Glutamatergic neuron (in vitro differentiated cells): ENCODE results near the gene EDA. TPM values are rescaled to one million over a fixed set of nuclear protein-coding genes. Genes with fewer than 3 reads are reported as not detected.
"Not testable (repeated sequence)": the region's sequence is repeated elsewhere in the genome, so short reads cannot be mapped to it uniquely, and the experiment has no call there.

ENCODE experiments used
- DNase-seq: peaks from one replicate; pipeline ENCODE4 v3.0.0; 2022
- H3K27ac Mint-ChIP-seq: one replicate; pipeline ENCODE4 v1.8.0; 2020; ENCODE audit warnings: mild to moderate bottlenecking, mixed read lengths, inconsistent platforms; ENCODE audit not compliant: unreplicated experiment
- H3K27me3 Mint-ChIP-seq: one replicate; pipeline ENCODE4 v1.8.0; 2020; ENCODE audit warnings: mild to moderate bottlenecking, moderate library complexity, mixed read lengths, inconsistent platforms; ENCODE audit not compliant: unreplicated experiment
- H3K36me3 Mint-ChIP-seq: one replicate; pipeline ENCODE4 v1.8.0; 2020; ENCODE audit warnings: mild to moderate bottlenecking, mixed read lengths, inconsistent platforms; ENCODE audit not compliant: unreplicated experiment
- H3K4me1 Mint-ChIP-seq: one replicate; pipeline ENCODE4 v1.8.0; 2020; ENCODE audit warnings: mild to moderate bottlenecking, low read depth, mixed read lengths, inconsistent platforms; ENCODE audit not compliant: unreplicated experiment
- H3K4me3 Mint-ChIP-seq: one replicate; pipeline ENCODE4 v1.8.0; 2020; ENCODE audit warnings: mild to moderate bottlenecking, mixed read lengths, inconsistent platforms; ENCODE audit not compliant: unreplicated experiment
- H3K9me3 Mint-ChIP-seq: one replicate; pipeline ENCODE4 v1.8.0; 2020; ENCODE audit warnings: mild to moderate bottlenecking, moderate library complexity, mixed read lengths, inconsistent platforms; ENCODE audit not compliant: unreplicated experiment
- total RNA-seq: library from RNA; stranded (reverse); fragmentation: NEBNext Ultra II Directional; extraction: Animal tissue kit (Norgen Biotek cat#: 25700); gene quantifications from one replicate; pipeline ENCODE4 v1.2.1, GENCODE V29; 2021; ENCODE audit not compliant: unreplicated experiment
- TF ChIP-seq, protein P1 (sequence below): fragments of 200-600 bp; sonication (generic); IDR thresholded peaks from one replicate; pipeline ENCODE4 v1.5.0; 2021; ENCODE audit not compliant: partially characterized antibody, unreplicated experiment

The EDA gene
- total RNA-seq, 1 donor from 2014 or later, result 1.7 TPM

DNA sequence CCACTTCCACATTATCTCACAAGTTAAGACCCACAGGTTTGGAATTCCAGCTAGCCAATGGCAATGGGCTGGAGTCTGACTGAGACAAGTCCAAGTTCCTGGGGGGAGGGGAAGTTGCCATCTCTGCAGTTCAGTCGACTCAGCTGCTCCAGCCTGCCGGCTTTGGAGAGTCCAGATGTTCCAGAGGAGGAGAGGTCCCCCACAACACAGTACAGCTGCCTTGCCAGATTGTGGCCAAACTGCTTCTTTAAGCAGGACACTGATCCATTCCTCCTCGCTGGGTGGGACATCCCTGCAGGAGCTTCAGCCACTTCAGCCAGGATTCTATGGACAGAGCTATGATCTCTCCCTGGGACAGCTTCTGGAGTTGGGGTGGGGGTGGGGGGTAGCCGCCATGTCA lies 199.2 kb downstream of the EDA start:
- TF ChIP-seq, protein P1, sequence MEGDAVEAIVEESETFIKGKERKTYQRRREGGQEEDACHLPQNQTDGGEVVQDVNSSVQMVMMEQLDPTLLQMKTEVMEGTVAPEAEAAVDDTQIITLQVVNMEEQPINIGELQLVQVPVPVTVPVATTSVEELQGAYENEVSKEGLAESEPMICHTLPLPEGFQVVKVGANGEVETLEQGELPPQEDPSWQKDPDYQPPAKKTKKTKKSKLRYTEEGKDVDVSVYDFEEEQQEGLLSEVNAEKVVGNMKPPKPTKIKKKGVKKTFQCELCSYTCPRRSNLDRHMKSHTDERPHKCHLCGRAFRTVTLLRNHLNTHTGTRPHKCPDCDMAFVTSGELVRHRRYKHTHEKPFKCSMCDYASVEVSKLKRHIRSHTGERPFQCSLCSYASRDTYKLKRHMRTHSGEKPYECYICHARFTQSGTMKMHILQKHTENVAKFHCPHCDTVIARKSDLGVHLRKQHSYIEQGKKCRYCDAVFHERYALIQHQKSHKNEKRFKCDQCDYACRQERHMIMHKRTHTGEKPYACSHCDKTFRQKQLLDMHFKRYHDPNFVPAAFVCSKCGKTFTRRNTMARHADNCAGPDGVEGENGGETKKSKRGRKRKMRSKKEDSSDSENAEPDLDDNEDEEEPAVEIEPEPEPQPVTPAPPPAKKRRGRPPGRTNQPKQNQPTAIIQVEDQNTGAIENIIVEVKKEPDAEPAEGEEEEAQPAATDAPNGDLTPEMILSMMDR, result no peak
- H3K27ac Mint-ChIP-seq, result no peak overlapping the region
- peaks cover 4% of the 10 kb centered on the region for H3K9me3 Mint-ChIP-seq
- DNase-seq, result no peak
- no peak overlapping the region for H3K4me3 Mint-ChIP-seq
- H3K4me1 Mint-ChIP-seq, result peaks cover 8% of the 10 kb centered on the region
- no peaks in the 10 kb centered on the region for H3K27me3 Mint-ChIP-seq
- no peaks in the 10 kb centered on the region for H3K36me3 Mint-ChIP-seq

DNA sequence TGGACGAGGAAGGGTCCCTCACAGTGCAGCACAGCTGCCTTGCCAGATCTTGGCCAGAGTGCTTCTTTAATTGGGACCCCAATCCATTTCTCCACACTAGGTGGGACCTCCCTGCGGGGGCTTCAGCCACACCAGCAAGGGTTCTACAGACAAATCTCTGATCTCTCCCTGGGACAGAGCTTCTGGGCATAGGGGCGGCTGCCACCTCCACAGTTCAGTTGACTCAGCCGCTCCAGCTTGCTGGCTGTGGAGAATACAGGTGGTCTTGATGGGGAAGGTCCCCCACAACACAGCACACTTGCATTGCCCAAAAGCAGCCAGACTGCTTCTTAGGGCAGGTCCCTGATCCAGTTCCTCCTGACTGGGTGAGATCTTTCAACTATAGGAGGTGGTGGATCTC lies 199.6 kb downstream of the EDA start:
- no peaks in the 10 kb centered on the region for H3K36me3 Mint-ChIP-seq
- H3K4me1 Mint-ChIP-seq, result peaks cover 8% of the 10 kb centered on the region
- no peak overlapping the region for H3K27ac Mint-ChIP-seq
- H3K27me3 Mint-ChIP-seq, result no peaks in the 10 kb centered on the region
- TF ChIP-seq, protein P1, result no peak
- H3K4me3 Mint-ChIP-seq, result no peak overlapping the region
- peaks cover 4% of the 10 kb centered on the region for H3K9me3 Mint-ChIP-seq
- DNase-seq, result no peak

DNA sequence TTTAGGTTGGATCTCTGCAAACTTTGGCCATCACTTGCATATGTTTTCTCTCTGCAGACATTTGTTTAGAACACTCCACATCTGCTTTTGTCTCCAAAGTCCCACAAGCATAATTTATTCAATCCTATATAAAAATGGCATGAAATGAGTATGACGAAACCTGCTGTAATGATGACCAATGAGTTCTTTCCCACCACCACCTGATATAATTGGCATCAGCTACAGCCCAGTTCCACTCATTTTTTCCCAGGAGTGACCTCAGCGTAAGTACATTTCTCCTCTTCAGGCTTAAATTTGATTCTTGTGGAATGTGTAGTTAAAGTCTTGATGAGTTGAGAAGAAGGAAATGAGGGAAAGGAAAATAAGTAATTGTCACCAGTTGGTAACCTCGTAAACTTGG lies 228.7 kb downstream of the EDA start:
- H3K9me3 Mint-ChIP-seq, result no peaks in the 10 kb centered on the region
- TF ChIP-seq, protein P1, result no peak

DNA sequence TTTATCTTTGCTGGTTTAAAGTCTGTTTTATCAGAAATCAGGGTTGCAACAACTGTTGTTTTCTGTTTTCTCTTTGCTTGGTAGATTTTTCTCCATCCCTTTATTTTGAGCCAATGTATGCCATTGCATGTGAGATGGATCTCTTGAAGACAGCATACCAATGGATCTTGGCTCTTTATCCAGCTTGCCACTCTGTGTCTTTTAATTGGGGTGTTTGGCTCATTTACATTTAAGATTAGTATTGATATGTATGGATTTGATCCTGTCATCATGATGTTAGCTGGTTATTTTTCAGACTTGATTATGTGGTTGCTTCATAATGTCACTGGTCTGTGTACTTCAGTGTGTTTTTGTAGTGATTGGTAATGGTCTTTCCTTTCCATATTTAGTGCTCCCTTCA lies 244.1 kb downstream of the EDA start:
- H3K27ac Mint-ChIP-seq, DNase-seq, H3K9me3 Mint-ChIP-seq, H3K4me1 Mint-ChIP-seq, H3K4me3 Mint-ChIP-seq, H3K27me3 Mint-ChIP-seq: not testable (repeated sequence)
- H3K36me3 Mint-ChIP-seq, result peaks cover 17% of the 10 kb centered on the region

More for the DNA sequence above, 228.7 kb downstream of the EDA start:
- Mint-ChIP-seq H3K27me3 (no peaks in the 10 kb centered on the region), H3K4me3 (no peak overlapping the region), H3K27ac (no peak overlapping the region), H3K36me3 (no peaks in the 10 kb centered on the region), H3K4me1 (no peaks in the 10 kb centered on the region)
- DNase-seq, result no peak

DNA sequence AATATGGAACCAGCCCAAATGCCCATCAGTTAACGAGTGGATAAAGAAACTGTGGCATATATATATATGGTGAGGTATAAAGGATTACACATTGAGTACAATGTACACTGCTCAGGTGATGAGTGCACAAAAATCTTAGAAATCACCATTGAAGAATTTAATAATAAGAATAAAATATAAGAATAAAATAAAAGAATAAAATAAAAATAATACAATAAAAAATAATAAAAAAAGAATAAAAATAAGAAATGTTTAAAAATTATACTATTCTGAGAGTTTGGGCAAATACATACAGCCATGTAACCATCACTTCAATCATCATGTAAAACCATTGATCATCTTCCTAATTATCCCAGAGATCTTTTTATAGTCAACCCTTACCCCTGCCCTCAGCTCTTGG lies 260.3 kb downstream of the EDA start:
- H3K27me3 Mint-ChIP-seq, result no peaks in the 10 kb centered on the region
- no peak for DNase-seq
- no peaks in the 10 kb centered on the region for H3K9me3 Mint-ChIP-seq
- H3K4me3 Mint-ChIP-seq, result no peak overlapping the region
- H3K4me1 Mint-ChIP-seq, result no peaks in the 10 kb centered on the region
- TF ChIP-seq, protein P1, result no peak
- H3K27ac Mint-ChIP-seq, result no peak overlapping the region
- H3K36me3 Mint-ChIP-seq, result no peaks in the 10 kb centered on the region

DNA sequence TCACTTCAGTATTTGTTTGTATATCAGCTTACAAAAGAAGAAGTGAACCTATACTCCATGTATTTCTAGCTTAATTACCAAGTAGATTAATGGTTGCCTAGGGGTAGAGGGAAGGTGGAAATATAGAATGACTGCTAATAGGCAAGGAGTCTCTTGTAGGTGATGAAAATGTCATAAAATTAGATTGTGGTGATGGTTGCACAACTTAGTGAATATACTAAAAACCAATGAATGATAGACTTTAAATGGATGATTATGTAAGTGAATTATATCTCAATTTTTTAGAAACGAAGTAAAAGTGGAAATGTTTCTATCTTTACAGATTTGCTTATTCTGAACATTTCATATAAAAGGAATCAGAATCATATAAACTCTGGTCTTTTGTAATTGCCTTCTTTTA lies 268.3 kb downstream of the EDA start:
- Mint-ChIP-seq H3K36me3 (peaks cover 5% of the 10 kb centered on the region), H3K4me3 (no peak overlapping the region), H3K4me1 (no peaks in the 10 kb centered on the region), H3K27me3 (no peaks in the 10 kb centered on the region), H3K9me3 (no peaks in the 10 kb centered on the region), H3K27ac (no peak overlapping the region)
- TF ChIP-seq, protein P1, result no peak
- no peak for DNase-seq
